Astrocyte (in vitro differentiated cells and primary cell): ENCODE measurements around the gene DIPK2B.

ENCODE experiments used
- CTCF ChIP-seq: IDR thresholded peaks from 2 replicates; pipeline ENCODE4 v1.5.1; 2011; ENCODE audit warnings: low read depth, mild to moderate bottlenecking, inconsistent platforms, low read length, moderate library complexity; ENCODE audit not compliant: insufficient read depth
- EZH2 ChIP-seq: IDR thresholded peaks from 2 replicates; pipeline ENCODE4 v1.6.1; 2012; ENCODE audit warnings: mild to moderate bottlenecking, low read length, inconsistent platforms; ENCODE audit not compliant: insufficient read depth

GRCh38 chrX:45228126-45228525 is 27.4 kb upstream of the DIPK2B start:
- TF ChIP-seq CTCF (no peak), EZH2 (no peak)
